HG02610 (cell line): Measurements from ENCODE around the gene RPUSD2.
"Not testable (repeated sequence)": the region's sequence is repeated elsewhere in the genome, so short reads cannot be mapped to it uniquely, and the experiment has no call there.

Experiments
- ATAC-seq: cut with Tn5 transposase; IDR thresholded peaks from one replicate; pipeline ENCODE4 v1.9.1; 2021; ENCODE audit warnings: mild to moderate bottlenecking, moderate library complexity; ENCODE audit not compliant: unreplicated experiment

Gene RPUSD2

DNA sequence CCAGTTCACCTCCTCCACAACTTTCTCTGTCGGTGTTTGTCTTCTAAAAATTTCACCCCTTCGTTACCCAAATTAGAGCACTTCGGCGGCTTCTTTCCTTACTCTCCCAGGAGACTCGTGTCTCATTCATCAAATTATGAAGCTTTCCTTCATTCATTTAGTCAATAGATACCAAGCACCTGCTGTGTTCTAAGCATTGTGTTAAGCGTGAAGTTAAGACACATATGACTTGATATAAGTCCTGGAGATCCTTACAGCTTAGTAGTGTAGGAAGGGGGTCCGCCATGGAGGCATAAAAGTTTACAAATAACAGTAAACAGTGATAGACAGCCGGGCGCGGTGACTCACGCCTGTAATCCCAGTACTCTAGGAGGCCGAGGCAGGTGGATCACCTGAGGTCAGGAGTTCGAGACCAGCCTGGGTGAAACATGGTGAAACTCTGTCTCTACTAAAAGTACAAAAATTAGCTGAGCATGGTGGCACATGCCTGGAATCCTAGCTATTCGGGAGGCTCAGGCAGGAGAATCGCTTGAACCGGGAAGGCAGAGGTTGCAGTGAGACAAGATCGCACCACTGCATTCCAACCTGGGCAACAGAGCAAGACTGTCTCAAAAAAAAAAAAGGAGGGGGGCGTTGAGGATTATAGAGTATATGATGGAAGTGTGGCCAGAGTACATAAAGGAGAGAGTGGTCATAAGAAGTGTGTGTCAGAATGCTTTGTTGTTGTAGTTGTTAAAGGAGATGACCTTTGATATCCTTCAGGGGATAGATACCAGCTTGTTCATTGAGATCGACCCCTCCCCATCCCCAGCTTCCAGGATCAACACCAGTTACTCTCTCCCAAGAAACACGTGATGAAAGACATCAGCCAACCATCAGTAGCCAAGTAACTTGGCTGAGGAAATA lies 3.5 kb upstream of the RPUSD2 start:
- ATAC-seq: no peak

GRCh38 chr15:40567111-40567510 lies 2.0 kb upstream of the RPUSD2 start:
- no peak for ATAC-seq

DNA sequence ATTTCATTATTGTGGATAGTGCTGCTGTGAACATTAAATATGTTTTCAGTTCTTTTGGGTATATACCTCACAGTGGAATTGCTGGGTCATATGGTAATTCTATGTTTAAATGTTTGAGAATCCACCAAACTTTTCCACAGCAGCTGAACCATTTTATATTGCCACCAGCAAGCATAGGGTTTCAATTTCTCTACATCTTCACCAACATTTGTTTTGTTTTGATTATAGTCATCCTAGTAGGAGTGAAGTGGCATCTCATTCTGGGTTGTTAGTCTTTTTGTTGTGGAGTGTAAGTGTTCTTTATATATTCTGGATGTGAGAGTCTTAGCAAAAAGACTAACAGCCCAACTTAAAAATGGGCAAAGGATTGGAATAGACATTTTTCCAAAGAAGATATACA lies 6.0 kb downstream of the RPUSD2 start:
- ATAC-seq: no peak

DNA sequence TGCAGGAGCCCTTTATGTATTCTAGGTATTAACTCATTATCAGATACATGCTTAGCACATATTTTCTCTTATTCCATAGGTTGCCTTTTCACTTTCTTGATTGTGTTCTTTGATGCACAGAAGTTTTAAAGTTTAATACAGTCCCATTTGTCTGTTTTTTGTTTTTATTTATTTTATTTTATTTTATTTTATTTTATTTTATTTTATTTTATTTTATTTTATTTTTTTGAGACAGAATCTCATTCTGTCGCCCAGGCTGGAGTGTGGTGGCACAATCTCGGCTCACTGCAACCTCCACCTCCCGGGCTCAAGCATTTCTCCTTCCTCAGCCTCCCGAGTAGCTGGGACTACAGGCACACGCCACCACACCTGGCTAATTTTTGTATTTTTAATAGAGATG lies 7.8 kb downstream of the RPUSD2 start:
- not testable (repeated sequence) for ATAC-seq

- no peak for ATAC-seq
Observed at GRCh38 chr15:40578892-40579291, 9.8 kb downstream of the RPUSD2 start.

DNA sequence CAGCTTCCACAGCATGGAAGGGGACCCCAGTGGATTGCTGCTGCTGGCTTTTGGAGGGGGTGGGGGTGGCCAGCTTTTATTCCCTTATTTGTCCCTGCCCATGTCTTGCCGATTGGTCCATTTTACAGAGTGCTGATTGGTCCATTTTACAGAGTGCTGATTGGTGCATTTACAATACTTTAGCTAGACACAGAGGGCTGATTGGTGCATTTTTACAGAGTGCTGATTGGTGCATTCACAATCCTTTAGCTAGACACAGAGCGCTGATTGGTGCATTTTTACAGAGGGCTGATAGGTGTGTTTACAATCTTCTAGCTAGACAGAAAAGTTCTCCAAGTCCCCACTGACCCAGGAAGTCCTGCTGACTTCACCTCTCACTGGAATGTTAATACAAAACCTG lies 12.7 kb downstream of the RPUSD2 start:
- ATAC-seq: not testable (repeated sequence)

GRCh38 chr15:40582726-40583246 lies 13.7 kb downstream of the RPUSD2 start:
- no peak for ATAC-seq

GRCh38 chr15:40584191-40584590 lies 15.1 kb downstream of the RPUSD2 start:
- no peak for ATAC-seq

DNA sequence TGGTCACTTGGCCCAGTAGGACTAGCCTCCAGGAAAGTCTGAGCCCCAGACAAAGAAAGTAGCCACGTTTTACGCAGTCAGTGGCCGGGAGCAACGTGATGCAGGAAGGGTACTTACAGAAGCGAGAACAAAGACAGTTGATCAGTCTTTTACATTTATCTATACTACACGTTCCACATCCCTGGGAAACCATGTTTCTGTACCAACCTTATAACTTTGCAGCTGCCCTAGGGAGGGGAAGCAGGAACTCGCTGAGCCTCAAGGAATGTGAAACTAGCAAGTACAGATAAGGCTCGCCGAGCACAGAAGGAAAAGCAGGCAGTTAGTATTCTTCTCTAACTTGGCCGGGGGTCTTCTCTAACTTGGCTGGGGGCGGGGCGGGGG lies 21.6 kb downstream of the RPUSD2 start:
- no peak for ATAC-seq

DNA sequence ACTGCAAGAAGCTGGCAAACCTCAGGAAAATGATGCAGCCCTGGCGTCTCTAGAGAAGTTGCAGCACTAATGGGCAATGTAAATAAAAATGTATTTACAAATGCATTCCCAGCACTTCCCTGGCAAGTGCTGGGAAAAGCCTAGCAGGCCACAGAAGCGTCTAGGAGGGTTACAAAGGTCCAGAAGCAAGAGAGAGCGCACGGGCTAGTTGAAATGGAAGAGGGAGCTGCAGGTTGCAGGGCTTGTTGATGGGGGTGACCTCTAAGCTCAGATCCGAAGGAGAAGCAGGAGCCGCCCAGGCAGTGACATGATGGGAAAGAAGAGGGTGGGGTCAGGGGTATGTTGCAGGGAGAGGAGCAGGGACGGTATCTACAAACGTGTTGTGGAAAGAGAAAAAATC lies 22.3 kb downstream of the RPUSD2 start:
- no peak for ATAC-seq

DNA sequence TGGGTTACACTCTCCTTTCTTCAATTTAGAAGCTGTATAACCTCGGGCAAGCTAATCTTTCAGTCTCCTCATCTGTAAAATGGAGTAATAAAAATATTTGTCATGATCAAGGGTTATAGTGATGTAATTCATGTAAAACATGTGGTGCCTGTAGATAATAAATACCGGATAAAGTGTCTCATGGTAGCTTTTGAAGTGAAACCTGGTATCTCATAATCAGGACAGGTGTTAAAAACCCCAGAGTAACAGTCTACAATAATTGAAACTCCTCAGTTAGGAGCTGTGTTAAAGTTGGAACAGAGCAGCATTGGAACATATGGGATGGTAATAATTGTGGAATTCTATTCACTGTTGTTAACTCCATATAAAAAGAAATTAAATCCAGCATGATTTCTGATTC lies 24.1 kb downstream of the RPUSD2 start:
- ATAC-seq: no peak

- peak; percentile 69 for ATAC-seq
Observed at GRCh38 chr15:40593588-40594428, 24.7 kb downstream of the RPUSD2 start, which contains the start of gene KNL1. Gene KNL1, plus strand, starts transcription at chr15:40594249. Its CDS starts 8,683 bp downstream, at chr15:40602932.

DNA sequence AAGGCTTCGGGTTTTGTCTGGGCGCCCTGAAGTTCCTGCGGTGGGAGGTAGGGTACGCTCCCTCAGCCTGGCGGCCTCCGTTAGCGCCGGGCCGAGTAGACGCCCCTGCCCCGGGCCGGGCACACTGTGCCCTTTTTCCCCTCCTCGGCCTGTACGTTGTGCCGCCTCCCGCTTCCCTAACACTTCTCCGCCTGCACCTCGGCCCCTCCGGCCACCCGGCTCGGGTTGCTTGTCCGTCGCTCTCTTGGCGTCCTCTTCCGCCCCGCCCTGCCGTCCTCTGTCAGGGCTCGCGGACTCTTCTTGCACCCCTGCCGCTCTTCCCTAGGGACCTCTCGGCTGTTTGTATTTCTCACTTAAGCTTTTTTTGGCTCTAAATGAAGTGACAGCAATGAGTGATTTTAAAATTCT lies 25.3 kb downstream of the RPUSD2 start:
- peak; percentile 49 for ATAC-seq

DNA sequence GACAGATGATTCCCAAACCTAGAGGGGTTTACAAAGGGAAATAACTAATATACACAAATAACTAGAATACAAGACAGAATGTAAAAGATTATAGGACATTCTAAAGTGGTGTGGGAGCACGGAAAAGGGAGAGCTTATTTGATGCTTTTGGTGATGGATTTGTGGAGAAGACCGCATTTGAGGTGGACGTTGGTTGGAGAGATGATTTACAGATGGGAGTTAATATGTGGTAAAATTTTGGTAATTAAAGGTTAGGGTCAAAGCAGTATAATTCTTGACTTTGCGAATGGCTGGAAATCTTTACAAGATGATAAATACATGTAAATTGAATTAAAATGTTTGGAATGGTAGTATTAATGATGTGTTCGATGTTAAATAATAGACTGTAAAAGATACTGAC lies 26.1 kb downstream of the RPUSD2 start:
- no peak for ATAC-seq

DNA sequence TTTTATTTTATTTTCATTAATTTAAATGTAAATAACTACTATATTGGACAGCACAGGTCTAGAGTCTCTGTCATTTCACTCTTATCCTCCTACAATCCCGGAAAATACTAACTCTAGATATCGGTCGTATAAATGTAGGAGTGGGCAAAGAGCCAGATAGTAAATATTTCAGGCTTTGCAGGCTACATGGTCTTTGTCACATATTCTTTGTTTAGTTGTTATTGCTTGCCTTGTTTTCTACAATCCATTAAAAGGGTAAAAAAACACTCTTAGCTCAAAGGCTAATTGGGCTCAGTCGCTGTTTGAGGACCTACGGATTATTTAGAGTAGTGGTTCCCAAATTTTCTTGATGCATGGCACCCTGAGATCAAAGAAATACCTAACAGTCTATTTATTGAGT lies 26.7 kb downstream of the RPUSD2 start:
- no peak for ATAC-seq

DNA sequence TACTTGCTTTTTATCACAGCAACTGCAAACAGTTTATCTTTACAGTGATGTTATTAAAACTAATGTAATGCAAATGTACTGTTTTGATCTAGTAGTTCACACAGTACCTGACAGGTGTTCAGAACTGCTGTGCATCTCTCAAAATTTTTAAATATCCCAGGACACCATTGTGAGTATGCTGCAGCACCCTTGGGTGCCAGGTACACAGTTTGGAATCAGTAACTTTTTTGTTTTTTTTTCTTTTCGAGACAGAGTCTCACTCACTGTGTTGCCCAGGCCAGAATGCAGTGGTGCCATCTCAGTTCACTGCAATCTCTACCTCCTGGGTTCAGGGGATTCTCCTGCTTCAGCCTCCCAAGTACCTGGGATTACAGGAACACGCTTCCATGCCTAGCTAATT lies 27.9 kb downstream of the RPUSD2 start:
- ATAC-seq: no peak

- ATAC-seq: no peak
Observed at GRCh38 chr15:40598126-40598525, 29.0 kb downstream of the RPUSD2 start.

- ATAC-seq: no peak
Observed at GRCh38 chr15:40598672-40599071, 29.6 kb downstream of the RPUSD2 start.

DNA sequence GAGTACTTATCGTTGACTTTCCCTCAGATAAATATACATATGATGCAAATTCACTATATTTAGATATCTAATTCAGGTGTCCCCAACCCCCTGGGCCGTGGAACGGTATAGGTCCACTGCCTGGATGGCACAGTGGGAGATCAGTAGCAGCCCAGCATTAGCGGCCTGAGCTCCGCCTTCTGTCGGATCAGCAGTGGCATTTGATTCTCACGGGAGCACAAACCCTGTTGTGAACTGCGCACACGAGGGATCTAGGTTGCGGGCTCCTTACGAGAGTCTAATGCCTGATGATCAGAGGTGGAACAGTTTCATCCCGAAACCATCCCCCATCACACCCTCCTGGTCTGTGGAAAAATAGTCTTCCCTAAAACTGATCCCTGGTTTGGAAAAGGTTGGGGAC lies 31.9 kb downstream of the RPUSD2 start:
- no peak for ATAC-seq

GRCh38 chr15:40603935-40604334 lies 34.8 kb downstream of the RPUSD2 start:
- no peak for ATAC-seq

GRCh38 chr15:40613080-40613479 lies 44.0 kb downstream of the RPUSD2 start:
- no peak for ATAC-seq

DNA sequence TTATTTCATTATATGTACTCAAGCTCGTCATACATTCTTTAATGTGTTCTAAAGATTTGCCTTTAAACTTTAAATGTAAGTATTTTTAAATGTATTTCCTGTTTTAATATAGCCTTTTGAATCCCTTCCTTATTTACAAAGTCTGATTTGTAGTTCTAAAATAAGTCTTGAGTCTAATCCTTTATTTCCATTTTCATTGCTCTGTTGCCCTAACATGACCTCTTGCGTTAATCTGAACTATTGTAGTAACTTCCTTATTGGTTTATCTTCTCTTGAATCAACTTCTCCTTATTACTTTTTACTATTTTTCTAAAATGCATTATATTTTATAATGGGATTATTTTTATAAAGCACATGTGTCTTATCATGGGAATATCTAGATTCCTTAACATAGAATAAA lies 48.9 kb downstream of the RPUSD2 start:
- no peak for ATAC-seq
